ENCODE results near the gene FGF14. TPM values are rescaled to one million over a fixed set of nuclear protein-coding genes. Genes with fewer than 3 reads are reported as not detected.

FGF14 gene
- total RNA-seq, 1 donor from 2014 or later, result 0.23 TPM

DNA sequence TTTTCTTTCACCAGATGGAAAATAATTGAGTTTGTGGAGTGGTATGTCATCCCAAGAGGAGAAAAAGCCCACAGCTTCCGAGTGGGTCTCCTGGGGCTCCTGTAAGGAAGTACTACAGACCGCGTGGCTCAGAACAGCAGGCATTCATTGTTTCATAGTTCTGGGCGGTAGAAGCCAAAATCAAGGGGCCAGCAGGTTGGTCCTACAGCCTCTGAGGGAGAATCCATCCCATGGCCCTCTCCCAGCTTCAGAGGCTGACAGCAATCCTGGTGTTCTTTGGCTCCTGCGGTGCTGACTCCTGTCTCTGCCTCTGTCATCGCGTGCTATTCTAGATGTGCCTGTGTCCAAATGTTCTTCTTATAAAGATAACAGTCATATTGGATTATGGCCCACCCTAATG lies 362.6 kb downstream of the FGF14 start:
- H2AFZ ChIP-seq (ENCODE audit: low read depth, low read length), result no peak overlapping the region
- H3K4me1 ChIP-seq (ENCODE audit: insufficient read depth, low read length), result no peaks in the 10 kb centered on the region
- no peaks in the 10 kb centered on the region for H3K27me3 ChIP-seq (ENCODE audit: insufficient read depth, low read length)
- H3K4me3 ChIP-seq (ENCODE audit: insufficient read depth, low read depth, low read length), result no peak overlapping the region
- no peak for FAIRE-seq
- Mint-ChIP-seq H3K4me3 (ENCODE audit: unreplicated experiment) (no peak overlapping the region), H3K36me3 (ENCODE audit: low read depth, unreplicated experiment) (no peaks in the 10 kb centered on the region), H3K27ac (ENCODE audit: unreplicated experiment) (no peak overlapping the region), H3K4me1 (ENCODE audit: low read depth, unreplicated experiment) (no peaks in the 10 kb centered on the region), H3K27me3 (ENCODE audit: low read depth, unreplicated experiment) (no peaks in the 10 kb centered on the region), H3K9me3 (ENCODE audit: unreplicated experiment) (peaks cover 2% of the 10 kb centered on the region)
- no peaks in the 10 kb centered on the region for H3K79me2 ChIP-seq (ENCODE audit: insufficient read depth, low read length)
- DNase-seq (ENCODE audit: low read depth), result no peak
- H3K4me2 ChIP-seq (ENCODE audit: low read length), result no peak overlapping the region
- no peaks in the 10 kb centered on the region for H4K20me1 ChIP-seq (ENCODE audit: insufficient read depth, low read length)
- H3K9ac ChIP-seq (ENCODE audit: low read length), result no peak overlapping the region
- no peak for TF ChIP-seq EZH2 (IDR thresholded peaks at IDR 0.05; ENCODE audit: insufficient read depth, low read length)
- TF ChIP-seq, protein P1, sequence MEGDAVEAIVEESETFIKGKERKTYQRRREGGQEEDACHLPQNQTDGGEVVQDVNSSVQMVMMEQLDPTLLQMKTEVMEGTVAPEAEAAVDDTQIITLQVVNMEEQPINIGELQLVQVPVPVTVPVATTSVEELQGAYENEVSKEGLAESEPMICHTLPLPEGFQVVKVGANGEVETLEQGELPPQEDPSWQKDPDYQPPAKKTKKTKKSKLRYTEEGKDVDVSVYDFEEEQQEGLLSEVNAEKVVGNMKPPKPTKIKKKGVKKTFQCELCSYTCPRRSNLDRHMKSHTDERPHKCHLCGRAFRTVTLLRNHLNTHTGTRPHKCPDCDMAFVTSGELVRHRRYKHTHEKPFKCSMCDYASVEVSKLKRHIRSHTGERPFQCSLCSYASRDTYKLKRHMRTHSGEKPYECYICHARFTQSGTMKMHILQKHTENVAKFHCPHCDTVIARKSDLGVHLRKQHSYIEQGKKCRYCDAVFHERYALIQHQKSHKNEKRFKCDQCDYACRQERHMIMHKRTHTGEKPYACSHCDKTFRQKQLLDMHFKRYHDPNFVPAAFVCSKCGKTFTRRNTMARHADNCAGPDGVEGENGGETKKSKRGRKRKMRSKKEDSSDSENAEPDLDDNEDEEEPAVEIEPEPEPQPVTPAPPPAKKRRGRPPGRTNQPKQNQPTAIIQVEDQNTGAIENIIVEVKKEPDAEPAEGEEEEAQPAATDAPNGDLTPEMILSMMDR (IDR thresholded peaks at IDR 0.05; ENCODE audit: insufficient read depth, low read depth, low read length), result no peak
- H3K9me3 ChIP-seq (ENCODE audit: insufficient read depth, low read depth, low read length), result no peaks in the 10 kb centered on the region
- no peaks in the 10 kb centered on the region for H3K36me3 ChIP-seq (ENCODE audit: insufficient read depth, low read length)
- no peak overlapping the region for H3K27ac ChIP-seq (ENCODE audit: low read depth, low read length)

DNA sequence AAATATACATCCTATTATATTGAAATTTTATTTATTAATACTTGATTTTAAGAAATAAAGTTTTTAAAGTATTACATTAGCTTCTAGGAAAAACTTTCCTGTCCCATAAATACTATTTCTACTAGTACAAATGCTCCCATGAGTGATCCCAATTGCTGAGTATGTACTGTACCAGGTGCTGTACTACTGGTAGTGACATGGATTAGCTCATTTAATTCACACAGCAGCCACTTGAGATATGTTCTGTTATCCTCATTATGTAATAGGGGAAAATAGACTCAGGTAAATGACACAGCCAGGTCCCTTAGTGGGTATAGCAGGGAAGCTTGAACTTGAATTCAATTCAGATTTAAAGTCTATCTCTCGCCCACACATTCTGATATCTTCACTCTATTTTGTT lies 363.1 kb downstream of the FGF14 start:
- H3K4me1 ChIP-seq (ENCODE audit: insufficient read depth, low read length), result no peaks in the 10 kb centered on the region
- Mint-ChIP-seq H3K27ac (ENCODE audit: unreplicated experiment) (no peak overlapping the region), H3K27me3 (ENCODE audit: low read depth, unreplicated experiment) (no peaks in the 10 kb centered on the region), H3K4me3 (ENCODE audit: unreplicated experiment) (no peak overlapping the region), H3K9me3 (ENCODE audit: unreplicated experiment) (peaks cover 2% of the 10 kb centered on the region), H3K4me1 (ENCODE audit: low read depth, unreplicated experiment) (no peaks in the 10 kb centered on the region), H3K36me3 (ENCODE audit: low read depth, unreplicated experiment) (no peaks in the 10 kb centered on the region)
- no peaks in the 10 kb centered on the region for H3K79me2 ChIP-seq (ENCODE audit: insufficient read depth, low read length)
- no peak overlapping the region for H3K4me3 ChIP-seq (ENCODE audit: insufficient read depth, low read depth, low read length)
- DNase-seq (ENCODE audit: low read depth) (no peak), FAIRE-seq (no peak)
- no peaks in the 10 kb centered on the region for H3K36me3 ChIP-seq (ENCODE audit: insufficient read depth, low read length)
- H4K20me1 ChIP-seq (ENCODE audit: insufficient read depth, low read length), result no peaks in the 10 kb centered on the region
- H3K27me3 ChIP-seq (ENCODE audit: insufficient read depth, low read length), result no peaks in the 10 kb centered on the region
- H3K9ac ChIP-seq (ENCODE audit: low read length), result no peak overlapping the region
- H3K27ac ChIP-seq (ENCODE audit: low read depth, low read length), result no peak overlapping the region
- H2AFZ ChIP-seq (ENCODE audit: low read depth, low read length), result no peak overlapping the region
- H3K4me2 ChIP-seq (ENCODE audit: low read length), result no peak overlapping the region
- no peaks in the 10 kb centered on the region for H3K9me3 ChIP-seq (ENCODE audit: insufficient read depth, low read depth, low read length)
- TF ChIP-seq, protein P1 (IDR thresholded peaks at IDR 0.05; ENCODE audit: insufficient read depth, low read depth, low read length), result no peak
- no peak for TF ChIP-seq EZH2 (IDR thresholded peaks at IDR 0.05; ENCODE audit: insufficient read depth, low read length)

DNA sequence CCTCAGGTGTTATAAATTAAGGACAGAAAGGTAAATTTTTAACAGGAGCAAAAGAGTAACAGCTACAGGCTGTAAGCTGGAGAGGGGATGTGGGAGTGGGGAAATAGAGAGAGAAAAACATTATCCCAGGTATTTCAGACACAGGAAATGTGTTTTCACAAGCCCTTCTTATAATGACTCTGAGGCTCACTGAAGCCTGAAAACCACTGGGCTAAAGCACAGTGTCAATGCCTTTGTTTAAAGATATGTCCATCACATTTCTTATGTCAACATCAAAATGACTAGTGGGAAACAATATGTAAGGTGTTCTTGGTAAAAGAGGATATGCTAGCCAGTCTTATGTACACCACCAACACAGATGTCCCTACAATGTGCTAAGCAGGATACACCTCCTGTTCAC lies 365.9 kb downstream of the FGF14 start:
- Histone ChIP-seq H2AFZ (ENCODE audit: low read depth, low read length) (no peak overlapping the region), H3K79me2 (ENCODE audit: insufficient read depth, low read length) (no peaks in the 10 kb centered on the region), H4K20me1 (ENCODE audit: insufficient read depth, low read length) (no peaks in the 10 kb centered on the region), H3K27me3 (ENCODE audit: insufficient read depth, low read length) (no peaks in the 10 kb centered on the region), H3K9ac (ENCODE audit: low read length) (no peak overlapping the region), H3K4me1 (ENCODE audit: insufficient read depth, low read length) (no peaks in the 10 kb centered on the region), H3K4me3 (ENCODE audit: insufficient read depth, low read depth, low read length) (no peak overlapping the region), H3K36me3 (ENCODE audit: insufficient read depth, low read length) (no peaks in the 10 kb centered on the region), H3K9me3 (ENCODE audit: insufficient read depth, low read depth, low read length) (no peaks in the 10 kb centered on the region), H3K27ac (ENCODE audit: low read depth, low read length) (no peak overlapping the region), H3K4me2 (ENCODE audit: low read length) (no peak overlapping the region)
- DNase-seq (ENCODE audit: low read depth) (no peak), FAIRE-seq (no peak)
- Mint-ChIP-seq H3K4me1 (ENCODE audit: low read depth, unreplicated experiment) (no peaks in the 10 kb centered on the region), H3K27ac (ENCODE audit: unreplicated experiment) (no peak overlapping the region), H3K36me3 (ENCODE audit: low read depth, unreplicated experiment) (no peaks in the 10 kb centered on the region), H3K27me3 (ENCODE audit: low read depth, unreplicated experiment) (no peaks in the 10 kb centered on the region), H3K4me3 (ENCODE audit: unreplicated experiment) (no peak overlapping the region), H3K9me3 (ENCODE audit: unreplicated experiment) (peaks cover 2% of the 10 kb centered on the region)
- TF ChIP-seq EZH2 (IDR thresholded peaks at IDR 0.05; ENCODE audit: insufficient read depth, low read length), result no peak
- TF ChIP-seq, protein P1 (IDR thresholded peaks at IDR 0.05; ENCODE audit: insufficient read depth, low read depth, low read length), result no peak

Measured in astrocyte (in vitro differentiated cells and primary cell).